Left renal pelvis (tissue), 4 donors: ENCODE measurements around the gene PROK1. TPM values are rescaled to one million over a fixed set of nuclear protein-coding genes. Genes with fewer than 3 reads are reported as not detected.

Source experiments
- DNase-seq, 4 donors: peaks; one replicate each; pipeline ENCODE4 v3.0.0-alpha.2; 2013; ENCODE audit warnings: low read depth in 4 of 4, low spot score in 3 of 4
- polyA plus RNA-seq, 4 donors: library from polyadenylated mRNA; unstranded; fragments of 120-200 nt; gene quantifications; one replicate each; pipeline ENCODE4 v1.2.1, GENCODE V29; 2013; ENCODE audit not compliant: insufficient read length in 4 of 4

Gene PROK1
- polyA plus RNA-seq, 4 donors, result 0.11 to 0.96 (median 0.34) TPM; not detected in 1

DNA sequence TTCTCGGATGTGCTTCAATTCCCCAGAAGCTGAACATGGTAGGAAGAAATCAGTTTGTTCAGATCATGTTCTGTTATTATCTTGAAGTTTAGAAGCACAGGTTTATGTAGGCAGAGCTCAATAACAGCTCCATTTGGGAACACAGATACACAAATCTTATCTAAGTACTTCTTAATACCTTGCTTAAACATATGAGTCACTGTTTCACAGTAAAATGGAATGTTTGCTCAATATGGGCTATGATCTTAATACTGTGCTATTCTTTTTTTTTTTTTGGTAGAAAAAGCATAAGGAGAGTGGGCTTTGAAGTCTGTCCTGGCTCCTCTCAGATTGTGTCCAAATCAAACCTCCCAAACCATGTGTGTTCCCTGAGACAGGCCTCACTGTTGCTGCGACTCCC is 13.4 kb downstream of the PROK1 start:
- no peak for DNase-seq

DNA sequence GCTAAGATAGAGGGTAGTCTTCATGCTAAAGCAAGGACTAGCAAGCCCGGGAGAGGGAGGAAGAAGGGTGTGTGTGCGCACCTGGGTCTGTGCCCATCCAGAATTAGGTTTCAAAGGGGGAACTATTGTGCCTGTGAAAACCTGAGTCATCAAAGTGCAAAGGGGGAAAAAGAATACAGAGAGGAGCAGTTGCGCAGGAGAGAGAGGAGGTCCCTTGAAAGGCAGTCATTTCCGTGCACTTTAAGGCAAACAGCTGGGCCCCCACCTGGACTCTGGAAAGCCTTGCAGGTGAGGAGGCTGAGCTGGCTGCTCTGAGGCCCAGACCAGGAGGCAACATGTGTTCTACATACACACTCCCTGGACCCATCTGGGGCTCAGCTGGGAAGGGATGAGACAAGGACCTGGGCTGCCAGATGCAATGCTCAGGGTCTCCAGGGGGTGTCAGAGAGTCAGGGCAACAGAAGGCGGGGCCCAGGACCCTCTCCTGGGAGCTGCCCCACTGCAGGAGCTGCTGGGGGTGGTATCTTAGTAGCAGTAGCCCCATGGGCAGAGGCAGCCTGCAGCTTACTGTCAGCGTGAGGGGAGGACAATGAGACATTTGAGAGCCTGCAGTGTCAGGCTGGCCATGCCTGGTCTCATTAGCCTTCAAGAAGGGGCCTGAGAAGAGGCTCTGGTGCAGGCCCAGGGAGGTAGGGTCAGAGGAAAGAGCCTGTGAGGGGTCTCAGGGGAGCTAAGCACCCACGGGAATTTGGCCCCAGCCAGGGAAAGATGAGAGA is 14.3 kb downstream of the PROK1 start:
- DNase-seq, result no peak

DNA sequence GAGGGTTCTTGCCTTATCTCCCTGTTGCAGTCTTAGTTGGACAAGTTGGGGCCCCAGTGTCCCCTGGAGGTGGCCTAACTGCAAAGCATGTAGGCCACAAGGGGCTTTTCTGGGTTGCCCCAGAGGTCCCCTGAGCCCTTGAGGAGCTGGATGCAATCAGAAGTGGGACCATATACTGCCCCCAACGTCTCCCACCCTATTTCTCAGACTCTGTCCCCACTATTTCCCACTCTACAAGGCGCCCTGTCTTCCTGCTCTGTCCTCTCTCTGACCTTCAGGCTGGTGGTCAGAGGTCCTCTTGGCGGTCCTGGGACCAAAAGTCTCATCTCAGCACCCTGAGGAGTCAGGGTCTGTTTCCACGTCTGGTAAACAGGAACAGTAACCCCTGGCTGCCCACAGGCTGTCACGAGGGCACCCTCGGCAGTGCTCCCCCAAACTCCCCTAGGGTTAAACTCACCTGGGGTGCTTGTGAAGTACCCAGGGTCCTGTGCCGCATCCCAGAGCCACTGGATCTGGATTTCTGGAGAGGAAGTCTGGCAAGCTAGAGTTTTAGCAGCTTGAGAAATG is 14.9 kb downstream of the PROK1 start:
- no peak for DNase-seq

DNA sequence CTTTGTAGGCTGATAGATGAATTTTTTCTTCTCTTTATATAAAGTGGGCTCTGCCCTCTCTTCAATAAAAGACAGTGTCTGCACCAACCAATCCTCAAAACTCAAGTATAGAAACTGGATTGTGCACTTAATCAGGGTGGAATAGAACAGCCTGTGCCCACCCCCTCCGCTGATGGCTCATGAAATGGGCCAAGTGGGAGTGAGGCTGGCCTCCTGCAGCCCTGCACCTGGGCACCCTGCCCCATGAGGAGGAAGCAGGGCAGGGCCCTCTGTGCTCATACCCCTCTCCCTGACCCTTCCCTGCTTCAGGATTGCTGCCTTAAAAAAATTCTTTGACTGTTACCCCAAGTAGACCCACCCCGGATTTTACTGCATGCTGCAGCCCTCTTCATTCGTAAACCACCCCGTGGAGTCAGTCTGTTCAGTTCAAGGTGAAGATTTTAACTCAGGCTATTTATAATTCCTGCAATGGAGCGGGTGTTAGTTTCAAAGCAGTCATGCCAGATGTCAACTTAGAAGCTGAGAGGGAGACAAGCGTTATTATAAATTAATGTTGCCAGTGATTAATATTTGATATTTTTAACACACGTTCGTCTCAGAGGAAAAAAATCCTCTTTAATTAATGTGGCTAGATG is 15.8 kb downstream of the PROK1 start:
- DNase-seq, result no peak

DNA sequence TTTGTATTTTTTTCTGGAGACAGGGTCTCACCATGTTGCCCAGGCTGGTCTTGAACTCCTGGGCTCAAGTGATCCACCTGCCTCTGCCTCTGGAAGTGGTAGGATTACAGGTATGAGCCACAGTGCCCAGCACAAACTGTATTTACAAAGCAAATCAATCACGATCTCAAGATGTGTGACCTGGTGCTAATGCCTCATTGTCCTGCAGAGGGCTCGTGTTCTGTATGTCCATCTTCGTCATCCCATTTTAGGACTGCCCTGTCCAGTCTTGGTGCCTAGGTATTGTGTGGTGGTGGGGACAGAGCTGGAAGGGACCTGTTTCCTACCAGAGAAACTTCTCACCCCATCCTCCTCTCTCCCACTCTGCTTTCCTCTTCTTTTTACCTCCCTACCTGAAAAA is 20.2 kb downstream of the PROK1 start:
- DNase-seq, result no peak

DNA sequence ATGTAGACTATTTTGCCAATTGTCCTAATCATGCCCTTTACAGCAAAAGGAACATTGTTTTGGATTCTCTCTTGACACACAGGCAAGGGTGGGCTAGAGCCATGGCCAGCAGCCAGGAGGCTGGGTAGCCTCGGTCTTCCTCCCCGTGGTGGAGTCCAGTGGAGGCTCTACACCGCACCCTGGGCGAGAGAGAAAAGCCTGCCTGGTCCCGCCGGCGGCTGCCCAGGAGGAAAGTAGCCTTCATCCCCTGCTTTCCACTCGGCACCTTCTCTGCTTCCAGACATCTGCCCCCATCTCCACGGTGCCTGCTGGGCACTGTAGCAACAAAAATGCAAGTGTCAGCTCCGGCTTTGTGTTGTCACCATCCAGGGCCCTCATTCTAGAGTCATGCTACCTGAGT is 21.6 kb downstream of the PROK1 start:
- DNase-seq, result no peak

DNA sequence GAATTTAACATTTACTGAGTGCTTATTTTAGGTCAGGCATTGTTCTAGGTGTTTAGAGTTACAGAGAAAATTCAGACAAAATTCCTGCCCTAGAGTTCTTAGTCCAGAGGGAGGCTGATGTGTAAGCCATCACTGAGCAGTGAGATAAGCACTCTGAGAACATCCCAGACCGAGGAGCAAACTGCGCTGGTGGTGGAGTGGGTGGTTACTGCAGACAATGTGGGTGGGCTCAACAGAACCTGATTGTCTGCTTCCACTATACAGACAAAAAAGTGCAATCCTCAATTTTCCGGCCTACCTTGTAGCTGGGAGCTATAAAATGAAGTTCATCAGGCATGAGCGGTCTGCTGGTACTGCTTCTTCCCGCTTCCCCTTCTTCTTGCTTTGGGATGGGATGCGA is 23.5 kb downstream of the PROK1 start:
- DNase-seq, result no peak

DNA sequence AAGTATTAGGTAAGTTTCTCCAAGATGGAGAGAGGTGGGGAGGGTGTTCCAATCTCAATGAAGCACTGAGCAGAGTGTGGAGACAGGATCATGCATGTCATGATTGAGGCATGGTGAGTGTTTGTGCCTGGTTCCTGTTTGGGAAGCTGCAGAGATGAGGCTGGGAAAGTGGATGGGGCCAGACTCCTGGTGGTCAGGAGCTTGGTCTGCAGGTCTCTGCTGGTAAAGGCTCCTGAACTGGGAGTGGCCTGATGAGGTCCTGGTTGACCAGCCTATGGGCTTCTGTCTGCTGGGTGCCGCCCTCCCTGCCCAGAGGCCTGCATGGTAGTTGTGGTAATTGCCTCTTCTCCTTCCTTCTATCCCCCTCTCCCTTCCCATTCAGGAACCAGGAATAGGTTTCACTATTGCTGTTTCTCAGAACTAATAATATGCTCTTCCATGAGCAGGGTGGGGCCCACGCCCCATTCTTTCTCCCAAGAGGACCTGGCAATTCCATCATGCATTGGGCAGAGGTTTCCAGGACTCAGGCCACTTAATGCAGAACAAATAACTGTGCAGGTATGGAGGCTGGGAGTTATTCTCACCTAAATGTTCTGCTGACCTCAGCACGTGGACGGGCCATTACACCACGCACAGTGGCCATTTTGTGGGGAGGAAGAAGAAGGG is 24.5 kb downstream of the PROK1 start:
- no peak for DNase-seq

DNA sequence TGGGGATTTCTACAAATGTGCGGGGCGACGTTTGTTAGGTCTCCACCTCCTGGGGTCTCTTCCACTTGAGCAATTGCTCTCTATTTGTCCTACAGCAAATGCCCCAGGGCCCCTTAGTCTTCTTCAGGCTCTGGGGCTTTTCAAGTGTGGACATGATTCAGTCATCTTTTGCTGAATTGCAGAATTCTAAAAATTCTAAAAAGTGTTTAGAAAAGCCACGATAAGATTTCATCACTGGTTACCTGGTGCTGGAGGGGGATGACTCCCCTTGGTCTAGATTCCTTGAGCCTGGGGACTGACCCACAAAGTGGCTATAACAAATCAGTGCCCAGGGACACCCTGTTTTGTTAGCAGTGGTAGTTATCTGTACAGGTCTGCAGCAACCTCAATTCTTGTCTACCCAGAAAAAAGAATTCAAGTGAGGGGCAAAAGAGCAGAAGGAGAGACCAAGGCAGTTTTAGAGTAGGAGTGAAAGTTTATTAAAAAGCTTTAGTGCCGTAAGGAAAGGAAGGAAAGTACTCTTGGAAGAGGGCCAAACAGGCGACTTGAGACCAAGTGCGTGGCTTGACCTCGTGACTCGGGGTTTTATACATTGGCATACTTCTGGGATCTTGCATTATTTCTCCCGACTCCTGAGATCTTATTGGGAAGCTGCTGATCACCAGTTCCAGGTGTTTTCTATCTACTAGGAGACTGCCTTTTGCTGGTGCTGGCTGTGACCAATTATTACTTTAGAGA is 25.2 kb downstream of the PROK1 start:
- no peak for DNase-seq

DNA sequence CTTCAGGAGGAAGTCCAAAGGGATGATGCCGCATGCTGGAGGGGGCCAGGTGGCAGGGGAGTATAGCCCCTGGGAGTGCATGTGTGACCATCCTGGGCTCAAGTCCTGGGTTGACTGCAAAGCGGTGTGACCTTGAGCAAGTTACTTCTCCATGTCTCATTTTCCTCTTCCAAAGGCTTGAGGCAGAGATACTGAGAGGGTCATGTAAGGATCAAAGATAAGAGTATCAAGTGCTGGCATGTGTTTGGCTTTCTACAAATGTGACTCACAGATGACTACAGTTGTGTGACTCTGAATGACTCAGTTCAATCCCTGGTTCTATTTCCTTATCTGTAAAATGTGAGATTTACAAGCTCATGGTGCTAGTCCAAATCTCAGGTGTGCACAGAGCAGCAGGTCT is 26.1 kb downstream of the PROK1 start:
- no peak for DNase-seq

DNA sequence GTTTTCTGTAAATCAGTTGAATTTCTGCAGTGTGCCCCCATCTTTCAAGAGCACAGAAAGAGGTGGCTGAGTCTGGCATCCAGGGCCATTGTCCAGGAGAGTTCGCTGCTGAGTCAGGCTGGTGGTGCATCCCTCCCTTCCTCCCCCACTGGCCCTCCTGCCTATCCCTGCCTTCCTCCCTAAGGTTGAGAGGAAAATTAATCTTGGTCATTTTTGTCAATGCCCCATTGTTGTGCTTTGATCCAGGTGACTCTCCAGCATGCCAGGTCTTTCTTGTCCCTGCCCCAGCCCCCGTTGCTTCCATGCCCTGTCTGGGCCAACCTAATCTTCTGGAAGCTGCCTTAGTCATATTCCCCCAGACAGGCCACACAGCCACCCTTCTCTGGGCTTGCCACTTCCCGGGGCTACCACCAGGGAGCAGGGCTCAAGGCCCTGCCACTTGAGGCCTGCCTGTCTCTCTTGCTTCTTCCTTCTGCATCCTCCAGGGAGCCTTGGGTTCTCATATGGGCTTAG is 26.6 kb downstream of the PROK1 start:
- no peak for DNase-seq

DNA sequence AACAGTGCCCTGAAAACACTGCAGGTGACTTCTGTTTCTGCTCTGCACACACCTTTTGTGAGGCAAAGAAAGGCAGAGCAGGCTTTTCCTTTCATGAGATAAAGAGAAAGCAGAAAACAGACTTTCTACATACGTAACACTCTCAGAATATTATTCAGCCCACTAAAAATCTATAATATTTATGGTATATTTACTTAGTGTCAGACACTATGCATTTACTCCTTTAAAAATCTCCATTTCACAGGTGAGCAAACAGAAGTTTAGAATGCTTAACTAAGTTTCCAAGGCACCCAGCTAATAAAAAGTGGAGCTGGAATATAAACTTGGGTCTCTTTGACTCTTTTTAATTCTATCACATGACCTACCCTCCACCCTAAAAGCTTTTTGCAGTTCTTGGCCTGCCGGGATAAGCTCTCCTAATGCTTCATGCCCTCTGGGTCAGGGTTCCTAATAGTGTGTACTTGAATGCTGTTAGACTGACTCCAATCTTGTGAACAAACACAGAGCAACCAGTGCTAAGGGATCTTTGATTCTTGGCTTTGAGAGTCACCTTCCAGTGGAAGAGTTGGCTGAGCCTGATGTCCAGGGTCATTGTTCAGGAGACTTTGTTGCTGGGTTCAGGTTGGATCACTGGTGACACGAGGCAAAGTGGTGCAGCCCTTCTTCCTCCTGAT is 27.2 kb downstream of the PROK1 start:
- DNase-seq, result no peak

DNA sequence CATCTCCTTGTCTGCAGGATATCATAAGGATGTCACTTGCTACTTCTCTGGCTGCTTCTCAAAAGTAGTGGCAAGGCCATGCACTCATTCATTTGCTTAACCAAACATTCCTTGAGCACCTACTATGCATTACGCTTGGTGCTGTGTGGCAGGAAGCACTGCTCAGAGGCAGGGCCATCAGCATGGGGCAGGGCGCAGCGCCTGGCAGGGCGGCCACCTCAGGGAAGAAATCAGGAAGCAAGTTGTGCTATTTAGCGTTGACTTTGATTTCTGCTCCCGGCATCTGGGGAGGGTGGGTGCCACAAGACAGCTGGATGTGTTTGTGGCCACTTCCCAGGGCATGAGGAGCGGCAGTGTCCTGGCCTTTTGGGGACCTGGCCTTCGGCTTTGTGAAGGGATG is 27.9 kb downstream of the PROK1 start:
- DNase-seq, result no peak

DNA sequence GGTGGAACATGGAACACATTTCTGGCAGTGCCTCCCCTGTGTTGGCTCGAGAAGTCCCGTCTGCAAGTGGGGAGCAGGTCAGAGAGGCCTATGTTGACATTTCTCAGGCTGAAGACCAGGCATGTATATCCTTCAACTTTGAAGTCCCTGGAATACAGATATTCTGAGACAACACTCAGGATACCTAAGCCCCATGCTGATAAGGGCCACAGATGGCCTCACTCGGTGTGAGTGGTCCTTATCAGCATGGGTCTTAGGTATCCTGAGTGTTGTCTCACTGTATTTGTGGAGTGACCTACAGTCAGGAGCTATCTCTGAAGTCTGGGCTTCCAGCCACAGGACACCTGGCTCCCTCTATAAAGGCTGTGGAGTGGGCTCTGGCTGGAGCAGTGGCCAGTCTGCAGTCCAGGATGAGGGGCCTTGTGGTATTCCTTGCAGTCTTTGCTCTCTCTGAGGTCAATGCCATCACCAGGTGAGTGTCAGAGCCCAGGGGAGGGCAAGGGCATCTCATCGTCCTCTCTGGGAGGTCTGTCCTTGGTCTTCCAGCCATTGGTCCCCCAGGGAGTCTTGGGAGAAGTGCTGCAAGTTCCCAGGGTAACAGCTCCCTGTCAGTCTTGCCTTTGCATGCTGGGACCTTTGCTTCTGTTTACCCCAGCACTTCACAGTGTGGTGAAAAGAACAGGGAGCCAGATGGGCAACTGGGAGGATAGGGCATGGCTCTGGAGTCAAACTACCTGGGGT is 29.6 kb downstream of the PROK1 start:
- DNase-seq, result no peak

DNA sequence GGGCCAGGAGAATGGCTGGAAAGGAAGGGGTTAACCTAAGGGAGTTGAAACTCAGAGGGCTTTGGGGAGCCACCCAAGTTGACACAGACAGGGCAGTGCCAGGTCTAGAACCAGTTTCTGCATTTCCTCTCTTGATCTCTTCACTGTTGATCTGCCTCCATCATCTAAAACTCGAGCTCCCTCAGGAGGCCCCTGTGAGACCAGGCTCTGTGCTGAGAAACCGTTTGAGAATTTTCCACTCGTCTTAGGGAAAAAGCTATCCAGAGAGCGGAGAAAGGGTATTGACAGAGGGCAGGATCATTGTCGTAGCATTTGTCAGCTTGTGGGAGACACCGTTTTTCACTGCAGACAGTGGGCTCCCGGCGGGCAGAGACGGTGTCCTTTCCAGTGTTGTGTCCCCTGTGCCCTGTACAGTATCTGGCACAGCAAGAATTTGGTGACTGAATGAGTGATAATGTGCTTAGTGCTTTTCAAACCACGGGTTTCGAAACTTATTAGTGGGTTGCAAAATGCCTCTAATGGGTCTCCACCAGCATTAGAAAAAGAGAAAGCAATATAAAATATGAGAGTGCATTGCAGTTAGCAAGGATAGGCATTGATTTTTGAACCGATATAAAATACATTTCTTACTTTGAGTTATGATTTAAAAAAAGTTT is 31.1 kb downstream of the PROK1 start:
- no peak for DNase-seq

DNA sequence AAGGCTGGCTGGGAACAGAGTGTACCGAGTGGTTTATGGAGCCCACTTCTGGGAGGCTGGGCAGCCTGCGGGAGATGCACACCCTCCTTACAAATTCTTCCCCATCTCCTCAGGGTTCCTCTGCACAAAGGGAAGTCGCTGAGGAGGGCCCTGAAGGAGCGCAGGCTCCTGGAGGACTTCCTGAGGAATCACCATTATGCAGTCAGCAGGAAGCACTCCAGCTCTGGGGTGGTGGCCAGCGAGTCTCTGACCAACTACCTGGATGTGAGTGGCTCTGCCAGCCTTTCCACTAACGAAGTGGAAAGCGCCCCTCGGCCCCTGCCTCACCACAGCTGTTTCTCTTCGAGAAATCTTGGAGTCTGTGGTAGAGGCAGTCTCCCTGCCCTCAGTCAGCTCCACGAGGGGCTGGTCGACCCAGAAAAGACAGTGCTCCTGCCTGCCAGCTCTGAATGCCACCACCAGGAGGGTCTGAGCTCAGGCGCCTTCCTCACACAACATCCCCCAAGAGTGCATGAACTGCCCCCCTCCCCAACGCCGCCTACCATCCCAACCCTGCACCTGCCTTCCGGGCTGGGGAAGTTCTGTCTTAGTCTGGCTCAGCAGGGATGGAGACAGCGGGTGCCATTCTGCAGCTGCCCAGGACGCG is 31.8 kb downstream of the PROK1 start:
- DNase-seq, result no peak

DNA sequence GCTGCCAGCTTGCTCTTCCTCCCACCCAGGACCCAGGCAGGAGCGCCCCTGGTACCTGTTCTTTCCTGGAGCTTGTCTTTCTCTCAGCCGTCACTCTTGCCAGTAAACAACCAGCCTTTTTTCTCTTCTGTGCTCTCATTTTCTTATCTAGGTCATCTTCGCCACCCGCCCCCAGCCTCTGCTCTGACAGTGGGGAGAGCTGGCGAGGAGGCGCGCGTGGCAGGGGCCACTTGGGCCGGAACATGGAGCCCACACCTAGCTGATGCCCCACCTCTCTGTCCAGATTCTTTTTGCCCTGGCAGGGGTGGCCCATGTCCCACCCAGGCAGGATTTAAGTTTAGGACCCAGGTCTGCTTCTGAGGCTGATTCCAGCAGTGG is 32.3 kb downstream of the PROK1 start:
- DNase-seq, result no peak

DNA sequence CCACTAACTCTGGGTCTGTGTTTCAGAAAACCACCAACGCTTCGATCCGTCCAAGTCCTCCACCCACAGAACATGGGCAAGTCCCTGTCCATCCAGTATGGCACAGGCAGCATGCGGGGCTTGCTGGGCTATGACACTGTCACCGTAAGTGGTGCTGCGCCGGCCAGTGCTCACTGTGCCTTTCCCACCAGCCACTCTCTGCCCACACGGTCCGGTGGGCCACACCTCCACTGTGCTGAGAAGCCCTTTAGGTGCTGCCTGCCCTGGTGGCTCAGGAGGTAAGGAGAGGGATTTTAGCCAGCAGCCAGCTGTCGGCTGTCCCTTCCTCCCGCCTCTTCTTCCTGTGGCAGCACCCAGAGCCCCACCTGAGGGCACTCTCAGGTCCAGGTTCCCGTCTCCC is 33.9 kb downstream of the PROK1 start:
- no peak for DNase-seq

DNA sequence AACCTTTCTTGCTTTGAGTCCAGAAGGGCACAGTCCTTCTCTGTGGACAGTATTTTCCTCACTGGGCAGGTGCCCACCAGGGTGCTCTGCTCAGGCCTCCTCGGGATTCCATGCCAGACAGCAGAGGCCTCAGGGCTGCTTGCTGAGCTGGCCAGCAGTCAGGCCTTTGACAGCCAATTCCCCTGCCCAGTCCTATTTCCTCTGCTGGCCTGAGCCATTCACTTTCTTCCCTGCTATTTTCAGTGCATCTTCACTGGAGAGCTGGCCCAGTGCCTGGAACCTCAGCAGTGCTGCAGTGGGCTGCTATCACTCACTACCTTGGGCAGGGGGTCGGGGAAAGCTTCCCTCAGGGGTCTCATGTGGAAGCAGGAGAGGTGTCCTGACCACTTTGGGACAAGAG is 34.8 kb downstream of the PROK1 start:
- no peak for DNase-seq
